ENCODE data around the gene HHAT.
"Not testable (repeated sequence)": the region's sequence is repeated elsewhere in the genome, so short reads cannot be mapped to it uniquely, and the experiment has no call there.

HHAT gene

DNA sequence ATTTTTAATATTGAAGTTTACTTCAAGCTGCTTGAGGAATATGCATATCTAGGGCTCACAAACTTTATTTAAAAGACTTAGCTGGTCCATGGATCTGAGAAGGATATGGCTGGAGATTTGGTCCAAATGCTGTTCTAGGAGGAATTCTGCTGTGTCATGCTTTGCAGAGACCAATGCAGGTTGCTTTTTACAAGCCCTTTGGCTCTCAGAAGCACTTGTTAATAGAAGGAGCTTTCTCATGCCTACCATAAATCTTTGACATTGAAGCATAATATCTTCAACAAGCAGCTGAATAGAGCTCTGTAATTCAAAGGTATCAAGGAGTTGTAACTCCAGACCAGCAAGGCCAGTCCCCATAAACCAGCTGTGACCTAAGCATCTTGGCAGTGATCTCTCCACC, 299.1 kb downstream of the HHAT start:
- no peak for DNase-seq (ENCODE audit: extremely low read depth in 1 of 2, low read depth in 1 of 2)

DNA sequence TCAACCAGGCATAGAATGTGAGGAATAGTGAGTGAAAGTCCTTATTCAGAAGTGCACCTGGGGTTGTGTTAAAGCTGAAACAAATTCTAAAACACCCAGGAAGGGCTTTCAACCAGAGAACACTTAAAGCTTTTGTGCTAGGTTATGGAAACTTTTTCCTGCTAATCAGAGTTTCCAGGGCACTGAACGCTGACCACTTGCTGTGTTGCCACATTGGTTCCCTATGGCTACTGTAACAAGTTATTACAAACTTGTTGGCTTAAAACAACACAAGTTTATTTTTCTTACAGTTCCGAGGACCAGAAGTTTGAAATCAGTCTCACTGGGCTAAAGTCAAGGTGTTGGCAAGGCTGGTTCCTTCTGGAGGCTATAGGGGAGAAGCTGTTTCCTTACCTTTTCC, 300.6 kb downstream of the HHAT start:
- DNase-seq (ENCODE audit: extremely low read depth in 1 of 2, low read depth in 1 of 2) = no peak

DNA sequence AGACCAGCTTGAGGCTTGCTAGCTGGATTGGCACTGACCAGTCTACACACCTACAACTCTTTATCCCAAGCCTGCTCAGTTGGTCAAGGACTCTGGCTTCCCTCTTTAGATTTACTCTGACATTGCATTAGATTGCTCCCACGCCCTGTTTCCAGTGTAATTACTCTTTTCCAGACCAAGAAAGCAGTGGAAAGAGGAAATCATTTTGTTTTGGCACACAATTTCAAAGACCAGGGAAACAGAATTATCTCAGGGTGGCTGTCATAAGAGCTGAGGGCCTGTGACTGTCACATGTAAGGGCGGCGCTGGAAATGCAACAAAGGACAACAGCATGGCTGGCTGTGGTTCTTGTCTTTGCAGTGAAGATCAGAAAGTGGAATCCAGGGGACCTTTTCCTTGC, 302.7 kb downstream of the HHAT start:
- no peak for DNase-seq (ENCODE audit: extremely low read depth in 1 of 2, low read depth in 1 of 2)

DNA sequence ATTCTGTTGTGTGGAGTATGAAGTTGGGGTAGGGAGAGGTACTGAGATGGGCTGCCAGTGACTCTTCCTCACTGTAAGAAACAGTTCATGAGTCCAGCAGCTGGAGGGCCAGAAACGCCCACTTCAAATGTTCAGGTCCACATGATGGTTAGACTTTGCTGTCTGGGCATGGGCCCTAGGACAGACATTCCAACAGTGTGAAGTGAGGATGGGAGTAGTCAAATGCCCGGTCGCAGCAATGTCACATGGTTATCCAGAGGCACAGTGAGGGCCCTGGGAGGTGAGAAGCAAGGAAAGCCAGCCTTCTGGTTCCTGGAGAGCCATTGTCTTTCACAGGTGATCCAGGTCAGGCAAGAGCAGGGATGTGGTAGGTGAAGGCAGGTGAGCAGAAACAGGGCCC, 304.4 kb downstream of the HHAT start:
- DNase-seq (ENCODE audit: extremely low read depth in 1 of 2, low read depth in 1 of 2) = no peak

DNA sequence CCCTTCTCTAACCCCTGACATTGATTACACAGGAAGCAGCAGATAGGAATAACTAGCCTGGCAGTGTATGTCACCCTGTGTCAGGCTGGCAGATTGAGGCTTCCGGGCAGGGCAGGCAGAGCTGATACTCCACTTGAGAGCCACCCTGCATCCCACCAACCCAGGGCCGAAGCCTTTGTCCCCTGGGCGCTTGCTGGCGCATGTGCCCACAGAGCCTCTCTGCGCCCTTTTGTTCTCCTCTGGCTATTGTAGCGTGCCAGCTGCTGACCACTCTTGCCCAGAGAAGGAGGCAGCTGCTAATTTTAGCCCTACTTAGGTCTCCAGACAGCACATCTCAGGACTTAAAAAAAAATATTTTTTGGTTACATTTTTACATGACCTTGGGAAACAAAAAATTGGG, 304.9 kb downstream of the HHAT start:
- no peak for DNase-seq (ENCODE audit: extremely low read depth in 1 of 2, low read depth in 1 of 2)

DNA sequence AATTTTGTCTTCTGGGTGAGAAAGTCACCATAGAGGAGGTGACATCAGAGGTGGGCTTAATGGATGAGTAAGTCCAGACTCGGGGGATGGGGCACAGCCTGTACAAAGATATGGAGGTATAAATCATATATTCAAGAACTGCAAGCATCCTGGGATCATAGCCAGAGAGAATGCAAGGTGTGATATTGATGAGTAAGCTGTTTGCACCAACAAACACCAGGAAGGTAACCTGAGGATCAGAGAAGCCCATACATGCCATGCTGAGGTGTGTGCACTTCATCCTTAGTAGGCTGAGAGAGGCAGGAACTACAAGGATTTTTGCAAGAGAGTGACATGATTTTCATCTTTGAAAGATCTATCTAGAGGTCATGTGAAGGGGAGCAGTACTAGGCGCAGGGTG, 306.4 kb downstream of the HHAT start:
- no peak for DNase-seq (ENCODE audit: extremely low read depth in 1 of 2, low read depth in 1 of 2)

DNA sequence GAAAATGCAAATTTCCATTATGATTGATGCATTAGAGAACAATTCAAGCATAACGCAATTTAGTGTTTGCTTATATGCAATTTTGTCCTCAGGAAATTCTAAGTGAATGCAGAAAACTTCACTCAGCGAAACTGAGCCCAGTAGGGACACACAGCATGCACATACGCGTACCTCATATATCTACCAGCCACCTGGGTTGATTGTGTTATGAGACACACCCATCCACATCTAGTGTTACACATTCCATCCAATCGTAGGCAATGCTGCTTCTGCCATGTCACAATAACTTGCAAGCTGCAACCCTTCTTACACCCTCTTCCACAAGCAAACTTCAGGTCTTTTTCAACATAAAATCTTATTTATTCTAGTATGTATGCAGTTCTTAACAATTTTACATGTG, 312.9 kb downstream of the HHAT start:
- no peak for DNase-seq (ENCODE audit: extremely low read depth in 1 of 2, low read depth in 1 of 2)

DNA sequence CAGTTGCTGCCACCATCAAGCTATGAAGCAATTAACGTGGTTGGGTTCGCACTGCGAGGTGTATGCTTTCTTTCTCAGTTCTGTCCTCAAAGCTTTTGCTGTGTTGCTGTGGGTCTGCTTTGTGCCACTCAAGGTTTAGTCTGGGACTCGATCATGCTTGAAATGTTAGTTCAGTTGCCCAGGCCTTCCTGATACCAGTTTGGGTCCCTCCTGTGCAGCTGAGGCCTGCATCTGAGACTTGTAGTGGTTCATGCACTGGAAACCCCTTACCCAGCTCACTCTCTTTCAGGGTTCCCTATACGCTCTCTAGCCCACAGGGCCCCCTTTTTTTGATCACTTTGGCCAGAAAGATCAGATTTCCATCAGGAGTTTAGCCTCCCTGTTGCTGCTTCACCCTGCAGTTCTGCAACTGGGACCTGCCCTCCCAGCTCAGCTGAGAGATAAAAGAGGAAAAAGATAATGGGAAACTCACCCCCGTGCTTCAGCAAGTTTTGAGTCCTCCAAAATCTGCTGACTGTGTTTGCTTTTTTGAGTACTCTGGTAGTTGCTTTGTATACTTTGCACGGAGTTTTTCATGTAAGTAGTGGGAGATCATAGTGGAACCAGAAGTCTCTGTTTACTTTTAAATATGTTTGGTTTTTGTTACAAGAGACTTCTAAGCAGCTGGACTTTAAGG, 317.0 kb downstream of the HHAT start:
- DNase-seq (ENCODE audit: extremely low read depth in 1 of 2, low read depth in 1 of 2) = no peak

DNA sequence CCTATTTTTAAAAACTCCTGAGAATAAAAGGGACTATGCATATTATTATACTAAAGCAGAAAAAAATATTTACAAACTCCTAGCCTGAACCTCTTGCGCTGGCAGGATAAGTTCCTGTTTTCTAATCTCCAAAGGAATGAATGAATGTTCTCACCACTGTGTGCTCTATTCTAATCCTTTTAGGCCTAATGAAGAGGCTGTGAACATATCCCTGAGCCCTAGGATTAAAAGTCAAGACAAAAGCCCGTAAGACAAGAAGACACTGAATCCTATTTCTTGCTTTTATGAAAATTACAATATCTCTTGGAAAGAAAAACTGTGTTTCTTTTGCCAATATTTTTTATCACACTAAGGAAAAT, 317.5 kb downstream of the HHAT start:
- no peak for DNase-seq (ENCODE audit: extremely low read depth in 1 of 2, low read depth in 1 of 2)

DNA sequence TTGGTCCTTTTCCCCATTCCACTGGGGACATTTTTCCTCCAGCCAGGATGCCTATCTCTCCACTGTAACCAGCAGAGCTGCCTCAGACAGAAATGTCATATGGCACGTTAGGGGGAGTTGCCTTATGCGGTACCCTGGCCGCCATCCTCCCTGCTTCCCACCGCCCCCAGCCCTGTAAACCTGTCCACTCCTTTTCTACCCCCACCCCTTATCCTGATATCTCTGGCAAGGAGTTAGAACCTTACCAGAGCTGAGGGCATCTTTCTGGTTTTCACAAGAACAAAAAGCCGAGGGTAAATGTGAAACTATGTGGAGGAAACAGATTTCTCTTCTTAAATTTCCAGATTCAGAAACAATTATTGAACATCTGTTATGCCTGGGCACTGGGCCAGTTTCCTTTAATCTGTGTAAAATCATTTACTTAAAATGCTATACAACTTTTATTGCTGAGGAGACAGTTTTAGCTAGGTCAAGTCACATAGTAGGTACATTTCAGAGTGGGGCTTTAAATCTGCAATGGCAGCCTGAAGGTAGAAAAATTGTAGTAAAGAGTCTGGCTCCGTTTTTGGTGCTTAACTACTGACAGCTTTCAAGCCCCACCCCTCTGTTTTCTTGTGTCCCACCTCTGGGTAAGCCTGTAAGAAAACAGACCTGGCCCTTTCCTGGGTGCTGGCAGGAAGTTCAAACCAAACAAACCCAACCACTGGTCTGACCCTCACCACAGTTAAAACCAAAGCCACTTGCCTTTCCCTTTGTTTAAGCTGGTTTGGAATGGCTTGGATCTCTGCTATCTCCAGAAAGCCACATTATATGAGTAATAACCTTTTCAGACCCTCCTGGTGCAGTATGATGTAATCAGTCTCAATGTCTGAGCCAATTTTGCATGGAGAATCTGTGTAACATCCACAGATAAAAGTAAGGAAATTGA, 319.0 kb downstream of the HHAT start:
- no peak for DNase-seq (ENCODE audit: extremely low read depth in 1 of 2, low read depth in 1 of 2)

DNA sequence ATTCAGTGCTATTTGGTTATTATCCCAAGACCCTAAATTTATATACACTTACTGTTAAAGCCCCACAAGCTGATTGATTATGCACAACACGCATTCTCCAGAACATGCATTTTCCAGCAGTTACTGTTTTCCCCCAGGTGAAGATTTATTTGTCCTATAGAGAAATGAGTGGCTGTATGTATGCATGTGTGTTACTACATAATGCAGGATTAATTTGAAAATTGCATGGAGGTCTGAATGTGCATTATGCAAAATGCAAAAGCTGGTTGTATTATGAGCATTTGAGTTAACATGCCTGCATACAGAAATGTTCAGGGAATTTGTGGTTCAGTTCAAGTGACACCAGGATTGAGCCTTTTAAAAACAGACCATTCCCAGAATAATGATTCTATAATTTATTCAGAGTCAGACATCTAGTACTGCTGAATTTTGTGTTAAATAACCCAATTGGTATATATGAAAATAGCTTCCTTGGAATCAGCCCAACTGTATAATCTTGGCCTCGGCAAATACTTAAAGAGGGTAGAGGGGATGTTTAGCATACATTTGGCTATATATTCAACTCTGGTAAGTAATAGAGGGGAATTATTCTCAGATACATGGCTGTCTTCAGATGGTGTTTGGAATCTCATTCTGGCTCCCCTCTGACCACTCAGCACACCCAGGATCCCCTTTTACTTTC, 320.0 kb downstream of the HHAT start:
- DNase-seq (ENCODE audit: extremely low read depth in 1 of 2, low read depth in 1 of 2) = no peak

DNA sequence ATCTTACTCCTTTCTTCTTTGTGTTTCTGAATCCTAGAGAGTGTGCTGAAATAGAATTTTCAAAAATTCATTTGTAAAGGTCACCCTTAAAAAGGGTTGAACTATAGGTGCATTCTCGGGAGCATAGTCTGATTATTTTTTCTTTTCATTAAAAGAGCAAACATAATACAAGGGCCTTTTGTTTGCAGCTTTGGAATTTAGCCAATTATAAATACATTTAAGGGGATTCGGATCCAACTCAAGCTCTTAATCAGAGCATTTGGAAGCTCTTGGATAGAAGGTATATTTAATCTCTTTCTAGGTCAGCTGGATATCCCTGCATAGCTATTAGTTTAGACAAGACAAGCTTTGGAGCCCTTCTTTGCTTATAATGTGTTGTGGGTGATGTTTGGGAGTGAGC, 321.7 kb downstream of the HHAT start:
- DNase-seq (ENCODE audit: extremely low read depth in 1 of 2, low read depth in 1 of 2) = no peak

DNA sequence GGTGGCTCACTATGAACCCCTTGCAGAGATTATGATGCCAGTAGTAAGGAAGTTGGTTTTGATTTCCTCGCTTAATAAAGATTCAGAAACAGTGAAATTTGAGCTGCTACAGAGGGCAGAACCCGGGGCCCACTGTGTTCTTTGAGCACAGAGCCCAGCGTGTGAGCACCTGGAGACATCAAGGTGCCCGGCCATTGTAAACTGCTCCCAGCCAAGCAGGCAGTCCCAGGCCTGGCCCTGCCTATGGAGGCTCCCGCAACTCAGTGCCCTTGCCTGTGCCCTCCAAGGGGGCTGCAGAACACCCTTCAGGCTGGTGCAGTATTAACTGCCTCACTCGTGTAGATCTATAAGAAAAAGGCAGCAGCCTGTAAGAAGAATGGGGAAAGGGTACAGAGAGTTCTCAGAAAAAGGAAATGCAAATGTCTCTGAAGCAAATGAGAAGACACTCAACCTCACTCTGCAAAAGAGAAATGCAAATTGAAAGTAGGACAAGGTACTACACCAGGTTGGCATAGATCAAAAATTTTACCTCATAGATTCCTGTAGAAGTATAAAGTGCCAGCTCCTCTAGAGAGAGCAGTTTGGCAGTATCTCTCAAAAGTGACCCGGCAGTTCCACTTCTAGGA, 323.7 kb downstream of the HHAT start:
- DNase-seq (ENCODE audit: extremely low read depth in 1 of 2, low read depth in 1 of 2) = no peak

DNA sequence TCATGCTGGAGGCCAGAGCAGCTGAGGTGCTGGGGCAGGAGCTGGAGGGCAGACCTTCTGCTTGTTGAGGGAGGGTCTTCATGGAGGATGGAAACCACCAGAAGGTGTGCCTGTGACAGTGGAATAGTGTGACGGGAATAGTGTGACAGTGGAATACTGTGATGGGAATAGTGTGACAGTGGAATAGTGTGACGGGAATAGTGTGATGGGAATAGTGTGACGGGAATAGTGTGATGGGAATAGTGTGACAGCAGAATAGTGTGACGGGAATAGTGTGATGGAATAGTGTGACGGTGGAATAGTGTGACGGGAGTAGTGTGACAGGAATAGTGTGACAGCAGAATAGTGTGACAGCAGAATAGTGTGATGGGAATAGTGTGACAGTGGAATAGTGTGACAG, 325.1 kb downstream of the HHAT start:
- no peak for DNase-seq (ENCODE audit: extremely low read depth in 1 of 2, low read depth in 1 of 2)

DNA sequence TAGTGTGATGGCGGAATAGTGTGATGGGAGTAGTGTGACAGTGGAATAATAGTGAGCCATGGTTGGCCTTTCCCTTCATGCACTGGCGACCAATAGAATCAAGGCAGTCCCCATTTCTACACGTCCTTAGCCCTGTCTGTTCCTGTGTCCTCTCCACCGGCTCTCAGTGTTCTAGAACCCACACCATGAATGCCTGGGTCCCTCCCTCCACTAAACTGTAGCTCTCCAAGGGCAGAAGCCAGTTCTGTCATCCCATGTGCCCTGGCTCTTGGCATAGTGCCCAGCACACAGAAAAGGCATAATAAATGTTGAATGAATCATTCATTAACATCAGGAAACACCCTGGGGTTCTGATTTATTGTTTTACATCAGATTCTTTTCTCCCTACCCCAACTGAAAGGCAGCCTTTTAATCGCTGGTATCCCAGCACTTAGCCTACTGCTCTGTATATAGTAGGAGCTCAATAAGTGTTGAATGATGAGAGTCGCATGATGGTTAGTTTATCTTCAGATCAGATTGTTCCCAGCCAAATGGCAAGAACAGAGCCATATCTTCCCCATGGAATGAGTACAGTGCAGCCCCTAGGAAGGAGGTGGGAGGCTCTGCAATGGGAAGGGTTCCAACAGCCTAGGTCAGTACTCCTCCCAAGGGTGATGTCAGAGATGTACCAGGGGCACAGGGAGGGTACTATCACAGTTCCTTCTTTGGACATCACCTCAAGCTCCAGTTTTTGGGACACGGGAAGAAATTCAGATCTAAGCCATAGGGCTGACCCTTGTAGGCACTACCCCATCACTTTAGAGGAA, 325.7 kb downstream of the HHAT start:
- no peak for DNase-seq (ENCODE audit: extremely low read depth in 1 of 2, low read depth in 1 of 2)

DNA sequence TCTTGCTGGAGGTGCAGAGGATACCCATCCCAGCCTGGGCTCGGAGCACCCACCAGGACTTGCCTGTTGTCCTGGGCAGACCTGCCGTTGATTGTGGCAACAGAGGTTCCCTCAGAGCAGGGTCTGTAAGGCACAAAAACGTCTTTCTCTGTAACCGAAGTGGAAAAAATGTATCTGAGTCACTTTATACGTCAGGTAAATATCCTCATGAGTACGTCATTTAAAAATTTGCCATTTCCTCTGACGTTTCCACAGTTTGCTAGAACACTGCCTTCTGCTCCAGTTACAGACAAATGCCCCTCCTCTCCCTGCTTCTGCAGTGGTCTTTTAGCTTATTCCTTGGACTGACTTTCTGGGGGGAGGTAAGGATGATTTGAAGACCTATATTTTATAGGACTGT, 326.8 kb downstream of the HHAT start:
- no peak for DNase-seq (ENCODE audit: extremely low read depth in 1 of 2, low read depth in 1 of 2)

DNA sequence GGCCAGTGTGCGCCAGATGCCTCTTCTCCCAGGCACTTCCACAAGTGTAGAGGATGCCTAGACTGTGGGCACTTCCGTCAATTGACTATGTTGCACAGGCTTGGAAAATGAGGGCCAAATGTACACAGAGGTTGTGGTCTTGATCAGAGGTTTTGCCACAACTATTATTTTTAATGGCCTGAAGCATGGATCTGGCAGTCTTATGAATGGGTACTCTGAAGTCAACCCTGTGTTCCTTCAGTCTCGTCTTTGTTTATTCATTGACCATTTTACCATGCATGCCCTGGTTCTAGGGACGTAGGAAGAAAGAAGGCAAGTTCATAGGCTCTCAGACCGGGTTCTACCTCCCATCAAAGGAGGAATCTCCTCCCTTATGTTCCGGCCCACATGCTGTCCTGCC, 329.1 kb downstream of the HHAT start:
- no peak for DNase-seq (ENCODE audit: extremely low read depth in 1 of 2, low read depth in 1 of 2)

DNA sequence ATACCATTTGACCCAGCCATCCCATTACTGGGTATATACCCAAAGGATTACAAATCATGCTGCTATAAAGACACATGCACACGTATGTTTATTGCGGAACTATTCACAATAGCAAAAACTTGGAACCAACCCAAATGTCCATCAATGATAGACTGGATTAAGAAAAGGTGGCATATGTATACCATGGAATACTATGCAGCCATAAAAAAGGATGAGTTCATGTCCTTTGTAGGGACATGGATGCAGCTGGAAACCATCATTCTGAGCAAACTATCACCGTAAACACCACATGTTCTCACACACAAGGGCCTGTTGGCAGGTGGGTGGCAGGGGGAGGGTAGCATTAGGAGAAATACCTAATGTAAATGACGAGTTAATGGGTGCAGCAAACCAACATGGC, 332.8 kb downstream of the HHAT start:
- not testable (repeated sequence) for DNase-seq (ENCODE audit: extremely low read depth in 1 of 2, low read depth in 1 of 2)

DNA sequence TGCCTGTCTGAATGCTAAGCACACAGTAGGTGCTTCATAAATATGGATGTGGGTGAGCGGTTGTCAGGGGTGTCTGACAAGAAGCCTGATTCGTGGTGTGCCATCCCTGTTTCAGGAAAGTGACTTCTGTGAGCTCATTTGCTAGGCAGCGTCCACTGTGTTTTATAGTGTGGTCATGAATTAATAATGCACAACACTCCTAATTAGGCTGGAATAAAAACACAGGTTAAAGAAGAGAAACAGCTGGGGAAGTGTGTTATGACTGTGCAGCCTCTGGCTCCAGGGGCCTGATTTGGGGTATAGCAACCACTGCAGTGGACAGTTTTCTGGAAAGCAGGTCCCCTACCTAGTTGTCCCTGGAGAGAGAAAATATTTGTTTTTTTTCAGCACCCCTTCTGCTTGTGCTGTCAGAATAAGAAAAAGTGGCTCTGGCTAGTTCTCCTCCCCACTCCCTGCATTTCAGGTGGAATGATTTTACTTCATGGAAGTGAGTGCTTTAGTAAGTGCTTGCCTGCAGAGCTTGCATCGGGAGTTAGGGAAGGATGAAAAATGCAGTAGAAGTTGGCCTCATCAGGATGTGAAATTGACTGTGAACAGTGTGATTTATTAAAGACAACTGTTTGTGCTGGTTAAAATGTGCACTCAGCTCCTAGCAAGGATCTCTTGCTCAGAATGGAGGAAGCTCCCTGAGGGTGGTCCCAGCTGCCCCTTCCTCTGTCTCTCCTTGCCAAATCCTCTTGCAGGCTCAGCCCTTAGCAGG, 333.8 kb downstream of the HHAT start:
- DNase-seq (ENCODE audit: extremely low read depth in 1 of 2, low read depth in 1 of 2) = no peak

All from stimulated activated CD8-positive, alpha-beta memory T cell treated with anti-CD3 and anti-CD28 coated beads, Interleukin-7, amount 100 ng/mL, for 48 hours (primary cell).